ENCODE results near the gene AOPEP. TPM values are rescaled to one million over a fixed set of nuclear protein-coding genes. Genes with fewer than 3 reads are reported as not detected.

AOPEP gene
- total and polyA plus RNA-seq, 9 of the 15 experiments (the other 6 are each of a cell fraction or from before 2014, with no cell fraction given), result 4.5 to 19.3 (median 13.5) TPM

- no peak for TF ChIP-seq ZBTB40 (IDR thresholded peaks at IDR 0.05)
- no peak for TF ChIP-seq ZBTB40 (CRISPR knock-in tag; IDR thresholded peaks at IDR 0.05)
- TF ChIP-seq ESRRB (CRISPR knock-in tag; IDR thresholded peaks at IDR 0.05; ENCODE audit: borderline replicate concordance), result no peak
- no peak for TF ChIP-seq NFRKB (IDR thresholded peaks at IDR 0.05; ENCODE audit: low read depth)
- TF ChIP-seq ZNF766 (CRISPR knock-in tag; conservative IDR thresholded peaks at IDR 0.05), result no peak
Measured at GRCh38 chr9:95040106-95040505, 313.6 kb downstream of the AOPEP start (continued).

Measured in K562 (cell line).